Activated T-helper 17 cell treated with anti-CD3 and anti-CD28 coated beads, Interleukin-2, amount 50 U/mL, for 72 hours (primary cell): Measurements from ENCODE around the gene MON2. TPM values are rescaled to one million over a fixed set of nuclear protein-coding genes. Genes with fewer than 3 reads are reported as not detected.
"Not testable (repeated sequence)": the region's sequence is repeated elsewhere in the genome, so short reads cannot be mapped to it uniquely, and the experiment has no call there.

Source experiments
- ATAC-seq: fragments of 150-1000 bp; cut with Tn5 transposase; replicated peaks from 2 replicates; pipeline ENCODE4 v1.10.0; 2021; ENCODE audit warnings: mild to moderate bottlenecking, moderate library complexity
- H3K27ac Mint-ChIP-seq: one replicate; pipeline ENCODE4 v1.8.0; 2022; ENCODE audit warnings: mixed read lengths
- H3K27me3 Mint-ChIP-seq: one replicate; pipeline ENCODE4 v1.8.0; 2022; ENCODE audit warnings: mixed read lengths
- H3K36me3 Mint-ChIP-seq: one replicate; pipeline ENCODE4 v1.8.0; 2022; ENCODE audit warnings: low read depth, mild to moderate bottlenecking, mixed read lengths
- H3K4me1 Mint-ChIP-seq: one replicate; pipeline ENCODE4 v1.8.0; 2022; ENCODE audit warnings: mixed read lengths
- H3K4me3 Mint-ChIP-seq: one replicate; pipeline ENCODE4 v1.8.0; 2022; ENCODE audit warnings: mild to moderate bottlenecking, mixed read lengths
- H3K9me3 Mint-ChIP-seq: one replicate; pipeline ENCODE4 v1.8.0; 2022; ENCODE audit warnings: mixed read lengths
- total RNA-seq, 2 donors: library from RNA; stranded (reverse); gene quantifications; one replicate each; pipeline ENCODE4 v1.2.3, GENCODE V29; 2022

Gene MON2
- total RNA-seq, 2 donors from 2014 or later: 40.4 to 53.0 TPM

DNA sequence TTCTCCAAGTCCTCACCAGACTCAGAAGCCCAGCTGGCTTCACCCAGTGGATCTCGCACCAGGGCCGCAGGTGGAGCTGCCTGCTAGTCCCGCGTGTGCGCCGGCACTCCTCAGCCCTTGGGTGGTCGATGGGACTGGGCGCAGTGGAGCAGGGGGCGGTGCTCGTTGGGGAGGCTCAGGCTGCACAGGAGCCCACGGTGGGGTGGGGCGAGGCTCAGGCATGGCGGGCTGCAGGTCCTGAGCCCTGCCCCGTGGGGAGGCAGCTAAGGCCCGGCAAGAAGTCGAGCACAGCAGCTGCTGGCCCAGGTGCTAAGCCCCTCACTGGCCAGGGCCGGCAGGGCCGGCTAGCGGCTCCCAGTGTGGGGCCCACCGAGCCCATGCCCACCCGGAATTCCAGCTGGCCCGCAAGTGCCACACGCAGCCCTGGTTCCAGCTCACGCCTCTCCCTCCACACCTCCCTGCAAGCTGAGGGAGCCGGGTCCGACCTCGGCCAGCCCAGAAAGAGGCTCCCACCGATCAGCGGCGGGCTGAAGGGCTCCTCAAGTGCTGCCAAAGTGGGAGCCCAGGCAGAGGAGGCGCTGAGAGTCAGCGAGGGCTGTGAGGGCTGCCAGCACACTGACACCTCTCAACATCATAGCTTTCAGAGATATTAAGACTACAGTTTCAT is 5.3 kb upstream of the MON2 start:
- peaks cover 13% of the 10 kb centered on the region for H3K27me3 Mint-ChIP-seq
- H3K9me3 Mint-ChIP-seq, ATAC-seq, H3K4me1 Mint-ChIP-seq, H3K4me3 Mint-ChIP-seq, H3K27ac Mint-ChIP-seq, H3K36me3 Mint-ChIP-seq: not testable (repeated sequence)

DNA sequence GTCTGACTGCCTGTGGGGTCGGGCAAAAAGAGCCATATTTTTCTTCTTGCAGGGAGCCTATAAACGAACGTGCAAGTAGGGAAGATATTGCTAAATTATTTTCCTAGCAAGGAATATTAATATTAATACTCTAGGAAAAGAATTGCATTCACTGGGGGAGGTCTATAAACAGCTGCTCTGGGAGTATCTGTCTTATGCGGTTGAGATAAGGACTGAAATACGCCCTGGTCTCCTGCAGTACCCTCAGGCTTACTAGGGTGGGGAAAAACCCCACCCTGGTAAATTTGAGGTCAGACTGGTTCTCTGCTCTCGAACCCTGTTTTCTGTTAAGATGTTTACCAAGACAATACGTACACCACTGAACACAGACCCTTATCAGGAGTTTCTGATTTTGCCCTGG is 3.4 kb upstream of the MON2 start:
- not testable (repeated sequence) for H3K4me3 Mint-ChIP-seq, H3K27ac Mint-ChIP-seq, H3K36me3 Mint-ChIP-seq, ATAC-seq, H3K9me3 Mint-ChIP-seq, H3K4me1 Mint-ChIP-seq
- H3K27me3 Mint-ChIP-seq: peaks cover 12% of the 10 kb centered on the region

- Mint-ChIP-seq H3K36me3 (peaks cover 13% of the 10 kb centered on the region), H3K4me3 (peak overlapping the region; percentile 97), H3K4me1 (peaks cover 8% of the 10 kb centered on the region), H3K27me3 (peaks cover 5% of the 10 kb centered on the region), H3K27ac (peak overlapping the region; percentile 96), H3K9me3 (no peaks in the 10 kb centered on the region)
- peak; percentile 31 for ATAC-seq
Observed at GRCh38 chr12:62466018-62466593, 520 bp upstream of the MON2 start.

- Mint-ChIP-seq H3K4me3 (peak overlapping the region; percentile 97), H3K36me3 (peaks cover 13% of the 10 kb centered on the region), H3K27me3 (no peaks in the 10 kb centered on the region), H3K4me1 (peaks cover 8% of the 10 kb centered on the region), H3K27ac (no peak overlapping the region), H3K9me3 (no peaks in the 10 kb centered on the region)
- ATAC-seq: no peak
Observed at GRCh38 chr12:62468397-62468796, 1.8 kb downstream of the MON2 start.

DNA sequence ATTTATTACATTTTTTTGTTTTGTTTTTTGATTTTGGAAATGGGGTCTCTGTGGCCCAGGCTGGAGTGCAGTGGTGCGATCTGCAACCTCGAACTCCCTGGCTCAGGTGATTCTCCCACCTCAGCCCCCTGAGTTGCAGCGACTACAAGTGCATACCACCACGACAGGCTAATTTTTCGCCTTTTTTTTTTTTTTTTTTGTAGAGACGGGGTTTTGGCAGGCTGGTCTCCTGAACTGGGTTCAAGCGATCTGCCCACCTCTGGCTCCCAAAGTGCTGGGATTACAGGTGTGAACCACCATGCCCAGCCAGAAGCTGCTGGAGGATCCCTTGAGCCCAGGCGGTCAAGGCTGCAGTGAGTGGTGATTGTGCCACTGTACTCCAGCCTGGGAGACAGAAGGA is 2.3 kb downstream of the MON2 start:
- Mint-ChIP-seq H3K4me1 (peaks cover 8% of the 10 kb centered on the region), H3K27ac (no peak overlapping the region), H3K4me3 (peak overlapping the region; percentile 50), H3K27me3 (no peaks in the 10 kb centered on the region), H3K36me3 (peaks cover 13% of the 10 kb centered on the region), H3K9me3 (no peaks in the 10 kb centered on the region)
- no peak for ATAC-seq

DNA sequence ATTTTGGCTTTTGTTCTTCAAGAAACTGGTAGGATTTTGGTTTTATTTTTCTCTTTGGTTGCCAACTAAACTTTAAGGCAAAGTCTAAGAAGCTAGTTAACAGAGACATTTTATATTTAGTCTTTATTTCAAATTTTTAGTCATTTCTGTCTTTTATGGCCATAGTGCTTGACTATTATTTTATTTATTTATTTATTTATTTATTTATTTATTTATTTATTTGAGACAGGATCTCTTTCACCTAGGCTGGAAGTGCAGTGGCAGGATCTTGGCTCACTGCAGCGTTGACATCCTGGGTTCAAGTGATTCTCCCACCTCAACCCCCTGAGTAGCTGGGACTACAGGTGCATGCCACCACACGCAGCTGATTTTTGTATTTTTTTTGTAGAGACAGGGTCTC is 3.1 kb downstream of the MON2 start:
- H3K27ac Mint-ChIP-seq: no peak overlapping the region
- no peaks in the 10 kb centered on the region for H3K9me3 Mint-ChIP-seq
- ATAC-seq: no peak
- H3K4me1 Mint-ChIP-seq: peaks cover 11% of the 10 kb centered on the region
- peaks cover 18% of the 10 kb centered on the region for H3K36me3 Mint-ChIP-seq
- H3K27me3 Mint-ChIP-seq: no peaks in the 10 kb centered on the region
- peak overlapping the region; percentile 50 for H3K4me3 Mint-ChIP-seq

GRCh38 chr12:62471734-62472133 is 5.1 kb downstream of the MON2 start:
- no peaks in the 10 kb centered on the region for H3K9me3 Mint-ChIP-seq
- no peak for ATAC-seq
- no peak overlapping the region for H3K27ac Mint-ChIP-seq
- peaks cover 9% of the 10 kb centered on the region for H3K4me1 Mint-ChIP-seq
- H3K36me3 Mint-ChIP-seq: peaks cover 24% of the 10 kb centered on the region
- no peak overlapping the region for H3K4me3 Mint-ChIP-seq
- no peaks in the 10 kb centered on the region for H3K27me3 Mint-ChIP-seq

DNA sequence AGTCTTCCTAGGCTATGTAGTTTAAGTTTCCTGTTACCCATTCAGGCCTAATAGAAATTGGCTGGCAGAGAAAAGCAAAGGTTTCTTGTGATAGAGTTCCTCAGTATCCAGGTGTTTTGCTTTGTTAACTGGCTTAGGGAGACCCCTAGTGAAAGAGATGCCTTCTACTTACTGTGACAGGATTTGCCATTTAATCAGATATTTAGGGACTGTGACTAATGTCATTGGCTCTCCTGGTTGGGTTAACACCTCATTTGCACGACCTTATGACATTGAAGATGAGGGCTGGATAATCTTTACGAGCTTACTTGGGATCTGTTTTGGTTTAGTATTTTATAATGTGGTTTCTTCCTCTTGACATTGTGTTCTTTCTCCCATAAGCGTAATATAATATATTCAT is 5.8 kb downstream of the MON2 start:
- Mint-ChIP-seq H3K4me3 (no peak overlapping the region), H3K9me3 (no peaks in the 10 kb centered on the region), H3K36me3 (peaks cover 25% of the 10 kb centered on the region)

GRCh38 chr12:62481843-62482540 is 15.4 kb downstream of the MON2 start:
- H3K27ac Mint-ChIP-seq: no peak overlapping the region
- H3K4me1 Mint-ChIP-seq: peaks cover 30% of the 10 kb centered on the region
- H3K36me3 Mint-ChIP-seq: peaks cover 81% of the 10 kb centered on the region
- H3K27me3 Mint-ChIP-seq: no peaks in the 10 kb centered on the region
- ATAC-seq: no peak
- H3K4me3 Mint-ChIP-seq: no peak overlapping the region
- H3K9me3 Mint-ChIP-seq: no peaks in the 10 kb centered on the region

More for the DNA sequence above, 5.8 kb downstream of the MON2 start:
- ATAC-seq: no peak
- no peaks in the 10 kb centered on the region for H3K27me3 Mint-ChIP-seq
- no peak overlapping the region for H3K27ac Mint-ChIP-seq
- peaks cover 10% of the 10 kb centered on the region for H3K4me1 Mint-ChIP-seq

DNA sequence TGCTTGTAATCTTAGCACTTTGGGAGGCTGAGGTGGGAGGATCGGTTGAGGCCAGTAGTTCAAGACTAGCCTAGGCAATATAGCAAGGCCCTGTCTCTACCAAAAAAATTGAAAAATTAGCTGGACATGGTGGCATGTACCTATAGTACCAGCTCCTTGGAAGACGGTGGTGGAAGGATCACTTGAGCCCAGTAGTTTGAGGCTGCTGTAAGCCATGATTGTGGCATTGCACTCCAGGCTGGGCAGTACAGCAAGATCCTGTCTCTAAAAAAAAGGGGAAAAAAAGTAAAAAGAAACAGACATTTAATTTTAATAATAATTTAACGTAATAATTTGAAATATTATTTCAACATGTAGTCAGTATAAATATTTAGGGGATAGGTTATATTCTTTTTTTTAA is 16.1 kb downstream of the MON2 start:
- H3K4me1 Mint-ChIP-seq: peaks cover 26% of the 10 kb centered on the region
- H3K9me3 Mint-ChIP-seq: no peaks in the 10 kb centered on the region
- no peak overlapping the region for H3K27ac Mint-ChIP-seq
- peaks cover 77% of the 10 kb centered on the region for H3K36me3 Mint-ChIP-seq
- ATAC-seq: no peak
- no peak overlapping the region for H3K4me3 Mint-ChIP-seq
- no peaks in the 10 kb centered on the region for H3K27me3 Mint-ChIP-seq

DNA sequence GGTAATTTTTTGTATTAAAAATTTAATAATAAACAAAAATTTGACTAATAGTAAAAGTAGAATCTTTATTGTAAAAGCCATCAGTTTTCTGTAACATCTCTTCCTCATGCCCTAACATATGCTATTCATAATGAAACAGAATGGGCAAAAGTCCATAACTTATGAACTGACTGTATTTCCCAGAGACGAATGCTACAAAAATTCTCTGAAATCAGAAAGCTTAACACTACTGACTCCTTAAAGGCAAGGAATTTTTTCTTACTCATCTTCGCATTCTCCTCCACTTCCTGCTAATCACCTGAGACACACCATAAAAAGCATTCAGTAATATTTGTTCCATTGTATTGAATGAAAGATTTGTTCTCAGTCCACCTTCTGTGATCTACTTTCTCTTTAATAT is 17.6 kb downstream of the MON2 start:
- peaks cover 16% of the 10 kb centered on the region for H3K4me1 Mint-ChIP-seq
- H3K27me3 Mint-ChIP-seq: no peaks in the 10 kb centered on the region

DNA sequence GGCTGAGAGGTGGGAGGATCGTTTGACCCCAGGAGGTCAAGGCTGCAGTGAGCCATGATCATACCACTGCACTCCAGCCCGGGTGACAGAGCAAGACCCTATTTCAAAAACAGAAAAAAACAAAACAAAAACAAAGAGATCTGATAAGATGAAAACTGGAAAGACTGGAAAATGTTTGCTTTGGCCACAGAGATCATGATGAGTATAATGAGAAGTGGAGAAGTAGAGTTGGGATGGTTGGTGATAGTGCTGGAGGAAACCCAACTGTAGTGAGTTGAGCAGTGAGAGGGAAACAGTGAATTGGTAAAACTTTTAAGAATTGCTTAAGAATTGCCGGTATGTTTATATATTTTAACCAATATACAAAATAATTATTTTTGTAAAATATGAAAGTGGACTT is 39.2 kb downstream of the MON2 start:
- Mint-ChIP-seq H3K36me3 (peaks cover 83% of the 10 kb centered on the region), H3K9me3 (no peaks in the 10 kb centered on the region), H3K4me1 (no peaks in the 10 kb centered on the region), H3K4me3 (no peak overlapping the region), H3K27me3 (no peaks in the 10 kb centered on the region), H3K27ac (no peak overlapping the region)
- no peak for ATAC-seq

More for the DNA sequence above, 17.6 kb downstream of the MON2 start:
- peak; percentile 14 for ATAC-seq
- Mint-ChIP-seq H3K36me3 (peaks cover 70% of the 10 kb centered on the region), H3K4me3 (peak overlapping the region; percentile 56), H3K27ac (peak overlapping the region; percentile 80), H3K9me3 (no peaks in the 10 kb centered on the region)

DNA sequence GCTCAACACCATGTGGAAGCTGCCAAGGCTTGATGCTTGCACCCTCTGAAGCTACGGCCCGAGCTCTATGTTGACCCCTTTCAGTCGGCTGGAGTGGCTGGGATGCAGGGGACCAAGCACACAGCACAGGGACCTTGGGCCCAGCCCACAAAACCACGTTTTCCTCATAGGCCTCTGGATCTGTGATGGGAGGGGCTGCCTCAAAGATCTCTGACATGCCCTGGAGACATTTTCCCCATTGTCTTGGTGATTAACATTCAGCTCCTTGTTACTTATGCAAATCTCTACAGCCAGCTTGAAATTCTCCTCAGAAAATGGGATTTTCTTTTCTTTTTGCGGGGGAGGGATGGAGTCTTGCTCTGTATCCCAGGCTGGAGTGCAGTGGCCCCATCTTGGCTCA is 46.3 kb downstream of the MON2 start:
- peaks cover 52% of the 10 kb centered on the region for H3K36me3 Mint-ChIP-seq
- no peak for ATAC-seq
- no peak overlapping the region for H3K4me3 Mint-ChIP-seq
- H3K4me1 Mint-ChIP-seq: peaks cover 4% of the 10 kb centered on the region
- H3K9me3 Mint-ChIP-seq: peaks cover 3% of the 10 kb centered on the region
- H3K27me3 Mint-ChIP-seq: no peaks in the 10 kb centered on the region
- H3K27ac Mint-ChIP-seq: no peak overlapping the region

- peaks cover 50% of the 10 kb centered on the region for H3K36me3 Mint-ChIP-seq
- H3K9me3 Mint-ChIP-seq, ATAC-seq, H3K4me3 Mint-ChIP-seq, H3K4me1 Mint-ChIP-seq, H3K27me3 Mint-ChIP-seq, H3K27ac Mint-ChIP-seq: not testable (repeated sequence)
Observed at GRCh38 chr12:62514080-62514479, 47.5 kb downstream of the MON2 start.

- no peak for ATAC-seq
- peaks cover 32% of the 10 kb centered on the region for H3K36me3 Mint-ChIP-seq
- H3K9me3 Mint-ChIP-seq: no peaks in the 10 kb centered on the region
- H3K4me1 Mint-ChIP-seq: peaks cover 4% of the 10 kb centered on the region
- H3K27ac Mint-ChIP-seq: peak overlapping the region; percentile 15
- H3K4me3 Mint-ChIP-seq: no peak overlapping the region
- H3K27me3 Mint-ChIP-seq: no peaks in the 10 kb centered on the region
Observed at GRCh38 chr12:62516927-62517326, 50.3 kb downstream of the MON2 start.
